Fibroblast of gingiva (primary cell): ENCODE results near the gene SCFD2.
"Not testable (repeated sequence)": the region's sequence is repeated elsewhere in the genome, so short reads cannot be mapped to it uniquely, and the experiment has no call there.

Experiments used
- DNase-seq: peaks from one replicate; pipeline ENCODE4 v3.0.0-alpha.2; 2011; ENCODE audit warnings: low read depth

The SCFD2 gene

DNA sequence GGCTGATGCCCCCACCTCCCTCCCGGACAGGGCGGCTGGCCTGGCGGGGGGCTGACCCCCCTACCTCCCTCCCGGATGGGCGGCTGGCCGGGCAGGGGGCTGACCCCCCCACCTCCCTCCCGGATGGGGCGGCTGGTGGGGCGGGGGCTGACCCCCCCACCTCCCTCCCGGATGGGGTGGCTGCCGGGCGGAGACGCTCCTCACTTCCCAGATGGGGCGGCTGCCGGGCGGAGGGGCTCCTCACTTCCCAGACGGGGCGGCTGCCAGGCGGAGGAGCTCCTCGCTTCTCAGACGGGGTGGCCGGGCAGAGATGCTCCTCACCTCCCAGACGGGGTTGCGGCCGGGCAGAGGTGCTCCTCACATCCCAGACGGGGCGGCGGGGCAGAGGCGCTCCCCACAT is 127.5 kb downstream of the SCFD2 start:
- DNase-seq, result not testable (repeated sequence)

DNA sequence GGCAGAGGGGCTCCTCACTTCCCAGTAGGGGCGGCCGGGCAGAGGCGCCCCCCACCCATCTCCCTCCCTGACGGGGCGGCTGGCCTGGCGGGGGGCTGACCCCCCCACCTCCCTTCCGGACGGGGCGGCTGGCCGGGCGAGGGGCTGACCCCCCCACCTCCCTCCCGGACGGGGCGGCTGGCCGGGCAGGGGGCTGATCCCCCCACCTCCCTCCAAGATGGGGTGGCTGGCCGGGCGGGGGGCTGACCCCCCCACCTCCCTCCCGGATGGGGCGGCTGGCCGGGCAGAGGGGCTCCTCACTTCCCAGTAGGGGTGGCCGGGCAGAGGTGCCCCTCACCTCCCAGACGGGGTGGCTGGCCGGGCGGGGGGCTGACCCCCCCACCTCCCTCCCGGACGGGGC is 128.1 kb downstream of the SCFD2 start:
- DNase-seq, result not testable (repeated sequence)

DNA sequence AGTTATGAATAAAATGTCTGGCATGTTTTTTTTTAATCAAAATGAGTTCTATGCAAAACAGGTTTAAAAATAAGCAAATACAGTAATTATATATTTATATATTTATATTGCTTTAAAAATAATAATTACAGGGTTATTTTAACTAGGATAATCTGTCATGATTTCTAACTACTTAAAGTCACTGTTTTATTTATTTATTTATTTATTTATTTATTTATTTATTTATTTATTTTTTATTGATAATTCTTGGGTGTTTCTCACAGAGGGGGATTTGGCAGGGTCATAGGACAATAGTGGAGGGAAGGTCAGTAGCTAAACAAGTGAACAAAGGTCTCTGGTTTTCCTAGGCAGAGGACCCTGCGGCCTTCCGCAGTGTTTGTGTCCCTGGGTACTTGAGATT is 129.2 kb downstream of the SCFD2 start:
- DNase-seq, result not testable (repeated sequence)

DNA sequence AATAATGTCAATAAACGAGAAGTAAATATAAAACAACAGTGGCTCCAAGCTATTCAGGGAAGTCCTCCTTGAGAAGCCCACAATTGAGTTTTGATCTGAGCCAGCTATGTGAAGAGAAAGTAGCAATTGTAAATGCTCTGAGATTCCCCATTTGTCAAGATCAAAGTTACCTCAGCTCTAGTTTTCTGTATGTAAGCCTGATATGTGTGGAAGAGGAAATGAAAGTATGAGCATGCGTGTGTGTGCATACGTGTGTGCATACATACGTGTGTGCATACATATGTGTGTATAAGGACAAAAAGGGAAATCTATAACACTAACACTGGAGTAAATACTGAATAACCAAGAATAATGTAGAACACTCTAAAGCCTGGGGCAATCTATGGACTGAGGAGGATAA is 130.3 kb downstream of the SCFD2 start:
- no peak for DNase-seq

DNA sequence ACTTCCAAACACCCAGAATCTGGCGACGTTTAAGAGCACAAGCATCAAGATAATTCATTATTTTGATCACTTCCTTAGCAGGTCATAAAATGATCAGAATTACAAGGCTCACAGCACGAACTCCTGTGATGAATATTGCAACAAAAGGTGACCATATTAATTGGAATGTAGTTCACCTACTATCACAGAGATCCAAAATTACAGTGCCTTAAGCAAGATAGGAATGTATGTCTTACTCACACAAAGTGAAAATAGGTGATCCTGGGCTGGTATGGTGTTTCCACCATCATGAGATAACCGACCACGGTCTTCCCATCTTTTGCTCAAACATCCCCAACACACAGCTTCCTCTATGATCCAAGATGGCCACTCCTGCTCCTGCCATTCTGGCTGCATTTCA is 131.2 kb downstream of the SCFD2 start:
- DNase-seq, result no peak

DNA sequence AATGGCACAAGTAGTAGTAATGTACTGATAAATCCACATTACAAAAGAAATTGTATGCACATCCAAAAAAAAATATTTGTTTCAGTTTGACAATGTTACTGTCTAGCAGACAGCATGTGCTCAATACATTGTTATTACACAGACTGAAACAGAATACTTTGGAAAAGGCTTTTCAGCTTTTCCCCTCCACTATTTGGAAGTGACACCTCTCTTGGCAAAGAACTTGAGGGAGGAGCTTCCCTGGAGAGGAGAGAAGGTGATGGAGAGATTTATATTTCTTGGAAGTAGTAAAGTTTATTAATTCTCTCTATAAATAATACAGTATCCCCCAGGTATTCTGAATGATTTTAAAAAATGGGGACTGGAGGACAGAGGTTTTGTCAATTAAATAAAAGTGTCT is 131.8 kb downstream of the SCFD2 start:
- DNase-seq, result no peak

DNA sequence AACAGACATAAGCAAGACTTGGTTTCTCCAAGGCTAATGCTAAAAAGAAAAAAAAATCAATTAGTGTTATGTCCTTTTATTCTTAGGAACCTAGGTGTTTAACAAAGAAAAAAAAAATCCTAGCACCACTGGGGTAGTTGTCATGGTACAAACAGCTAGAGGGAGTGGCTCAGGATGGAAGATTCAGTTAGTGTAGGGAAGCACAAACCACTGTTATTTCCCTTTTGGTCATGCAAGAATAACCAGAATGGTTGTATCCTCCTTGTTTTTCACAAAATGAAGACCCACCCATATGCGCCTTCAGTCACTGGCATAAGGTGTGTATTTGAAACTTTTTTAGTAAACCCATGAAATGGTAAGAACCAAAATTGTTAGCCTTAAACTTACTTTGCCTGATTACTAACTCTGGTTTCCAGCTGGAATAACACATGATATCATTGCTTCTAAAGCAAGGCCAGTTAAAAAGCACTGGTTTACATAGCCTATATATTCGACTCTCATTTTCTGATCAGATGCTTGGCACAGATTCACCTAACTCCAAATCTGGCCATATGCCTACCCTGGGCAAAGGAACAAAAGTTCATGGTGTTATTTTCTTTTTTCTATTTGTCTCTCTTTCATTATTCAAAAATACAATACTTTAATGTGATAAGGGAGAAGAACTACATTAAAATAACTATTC is 132.6 kb downstream of the SCFD2 start:
- DNase-seq, result peak; percentile 16

DNA sequence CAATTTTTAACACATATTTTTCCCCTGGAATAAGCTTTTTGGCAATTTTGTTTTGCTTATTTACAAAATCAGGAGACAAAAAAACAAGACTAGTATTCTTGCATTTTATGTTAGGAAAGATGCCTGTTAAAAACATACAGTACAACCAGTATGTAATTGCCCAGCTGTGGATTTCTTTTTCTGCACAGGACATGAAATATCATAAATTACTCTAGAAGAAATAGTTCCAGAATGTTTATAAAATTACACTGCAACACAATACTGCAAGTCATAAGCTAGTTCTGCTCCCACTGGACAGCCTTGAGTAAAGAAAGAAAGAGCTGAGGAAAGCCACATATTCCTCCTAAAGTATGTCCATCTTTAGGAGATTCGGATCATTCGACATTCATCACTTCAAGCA is 133.5 kb downstream of the SCFD2 start:
- DNase-seq, result no peak

DNA sequence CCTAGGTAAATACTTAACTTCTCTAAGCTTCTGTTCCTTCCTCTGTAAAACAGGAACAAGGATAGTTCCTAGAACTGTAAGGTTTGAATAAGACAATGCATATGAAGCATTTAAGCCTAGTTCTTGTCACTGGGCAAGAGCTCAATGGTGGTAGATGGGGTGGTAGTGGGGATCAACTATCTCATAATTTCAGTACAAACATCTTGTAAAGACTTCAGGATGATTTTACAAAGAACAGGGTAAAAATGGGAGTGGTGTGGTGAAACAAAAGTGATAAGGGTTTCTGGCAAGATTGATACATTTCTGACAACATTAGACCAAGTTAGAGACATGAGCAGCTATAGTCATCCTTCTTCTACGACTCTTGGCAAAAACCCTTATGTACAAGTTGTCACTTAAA is 137.8 kb downstream of the SCFD2 start:
- DNase-seq, result no peak

DNA sequence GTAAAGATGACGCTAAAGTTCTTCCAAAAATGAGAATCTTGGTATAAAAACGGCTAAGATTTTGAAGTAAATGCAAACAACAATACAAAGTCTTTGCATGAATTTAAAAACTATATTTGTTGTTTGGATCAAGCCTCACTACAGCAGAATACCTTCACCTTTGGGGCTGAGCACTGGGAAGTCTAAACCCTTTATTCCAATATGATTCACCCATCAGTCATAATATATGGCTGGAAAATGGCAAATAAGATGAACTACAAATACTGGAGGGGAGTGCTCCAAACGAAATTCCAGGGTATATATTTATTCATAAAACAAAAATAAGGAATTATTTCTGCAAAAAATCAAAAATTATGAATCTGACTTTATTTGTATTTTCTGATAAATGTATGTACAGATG is 138.4 kb downstream of the SCFD2 start:
- DNase-seq, result no peak

DNA sequence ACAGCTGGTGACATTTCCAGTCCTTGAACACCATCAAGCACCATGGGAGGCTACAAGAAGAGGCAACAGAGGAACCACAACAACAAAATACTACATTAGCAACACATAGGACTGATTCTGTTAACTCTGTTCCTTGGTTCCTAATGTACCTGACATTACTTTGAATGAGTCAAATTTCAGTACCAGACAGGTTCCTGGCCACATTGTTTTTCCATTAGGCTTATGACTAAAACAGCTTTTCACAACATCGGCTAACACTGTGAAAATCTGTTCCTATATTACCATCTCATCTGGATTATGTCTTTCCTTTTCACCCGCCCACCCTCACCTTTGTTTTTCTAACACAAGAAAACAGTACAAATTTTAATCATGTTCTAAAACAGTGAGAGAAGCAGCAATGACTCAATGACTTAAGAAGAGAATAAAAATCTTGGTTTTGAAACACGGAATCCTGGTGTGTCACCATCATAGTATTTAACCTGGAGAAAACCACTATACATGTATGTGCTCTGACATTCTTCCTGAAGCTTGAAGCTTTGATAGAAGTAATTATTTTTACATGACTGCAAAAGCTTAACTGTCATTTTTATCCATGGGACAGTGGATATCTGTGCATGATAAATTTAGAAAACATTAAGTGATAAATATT is 143.9 kb downstream of the SCFD2 start:
- no peak for DNase-seq

DNA sequence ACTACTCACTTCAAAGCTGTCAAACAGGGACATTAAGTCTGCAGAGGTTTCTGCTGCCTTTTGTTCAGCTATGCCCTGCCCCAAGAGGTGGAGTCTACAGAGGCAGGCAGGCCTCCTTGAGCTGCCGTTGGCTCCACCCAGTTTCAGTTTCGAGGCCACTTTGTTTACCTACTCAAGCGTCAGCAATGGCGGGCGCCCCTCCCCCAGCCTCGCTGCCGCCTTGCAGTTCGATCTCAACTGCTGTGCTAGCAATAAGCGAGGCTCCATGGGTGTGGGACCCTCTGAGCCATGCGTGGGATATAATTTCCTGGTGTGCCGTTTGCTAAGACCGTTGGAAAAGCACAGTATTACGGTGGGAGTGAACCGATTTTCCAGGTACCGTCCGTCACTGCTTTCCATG is 146.7 kb downstream of the SCFD2 start:
- DNase-seq, result not testable (repeated sequence)

DNA sequence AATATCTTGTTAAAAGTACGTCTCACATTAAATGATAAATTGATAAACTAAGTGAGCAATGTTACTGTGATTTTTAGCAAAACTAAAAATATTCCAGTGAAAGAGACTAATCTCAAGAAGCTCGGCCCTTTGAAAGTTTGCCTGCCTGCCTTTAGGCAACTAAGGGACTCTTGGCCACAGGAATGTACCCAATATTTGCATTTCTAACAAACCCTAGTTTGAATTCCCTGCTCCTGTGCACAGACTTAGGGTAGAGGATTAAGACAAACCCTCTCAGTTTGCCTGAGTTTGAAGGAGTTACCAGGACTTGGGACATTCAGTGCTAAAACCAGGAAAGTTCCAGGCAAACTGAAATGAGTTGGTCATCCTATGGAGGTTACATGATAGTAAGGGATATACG is 157.1 kb downstream of the SCFD2 start:
- no peak for DNase-seq

DNA sequence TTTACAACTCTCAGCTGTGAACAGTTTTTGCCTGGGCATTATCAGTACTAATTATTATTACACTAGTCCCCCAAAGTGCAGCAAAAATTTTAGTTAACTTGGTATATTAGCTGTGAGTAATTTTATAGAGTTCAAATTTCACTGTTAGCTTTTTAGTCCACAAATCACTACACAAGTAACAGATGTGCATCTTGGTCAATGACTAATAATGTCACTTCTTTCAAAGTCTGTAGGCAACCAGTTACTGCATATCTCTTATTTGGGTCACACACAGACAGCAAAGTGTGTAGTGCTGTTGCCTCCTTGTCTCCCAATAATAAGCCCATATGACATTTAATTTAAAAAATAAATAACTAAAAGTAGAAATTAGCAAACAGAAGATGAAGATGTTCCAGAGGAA is 159.9 kb downstream of the SCFD2 start:
- peak; percentile 21 for DNase-seq

DNA sequence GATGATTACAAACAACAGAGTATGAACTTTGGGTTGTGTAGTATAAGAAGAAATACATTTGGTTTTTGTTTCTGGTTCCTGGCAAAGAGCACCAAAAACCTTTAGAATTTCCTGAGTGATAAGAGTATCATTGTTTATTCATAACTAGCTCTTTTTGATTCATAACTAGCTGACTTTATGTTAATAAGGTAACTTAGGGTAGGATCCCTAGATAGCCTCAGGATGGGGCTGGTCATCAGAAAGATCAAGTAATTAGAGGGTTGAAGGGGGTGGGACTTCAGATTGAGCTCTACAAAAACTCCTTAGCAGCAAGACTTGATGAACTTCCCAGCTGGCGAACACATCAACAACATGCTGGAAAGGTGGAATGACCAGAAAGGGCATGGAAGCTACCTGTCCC is 166.5 kb downstream of the SCFD2 start:
- no peak for DNase-seq

DNA sequence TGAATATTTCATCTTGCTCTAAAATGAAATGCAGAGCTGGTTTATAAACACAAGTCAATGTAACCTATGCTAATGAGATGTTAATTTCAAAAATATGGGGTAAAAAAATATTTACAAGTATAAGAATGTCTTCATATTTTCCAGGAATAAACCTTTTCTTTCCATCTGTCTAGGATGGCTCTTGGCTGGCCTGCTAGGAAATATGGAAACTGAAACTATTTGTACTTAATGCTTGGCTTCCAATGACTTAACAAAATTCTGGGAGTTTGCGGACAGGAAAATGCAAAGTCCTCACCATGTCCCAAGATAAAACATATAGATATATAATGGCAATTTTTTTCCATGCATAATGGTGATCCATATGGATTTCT is 168.1 kb downstream of the SCFD2 start:
- DNase-seq, result no peak

DNA sequence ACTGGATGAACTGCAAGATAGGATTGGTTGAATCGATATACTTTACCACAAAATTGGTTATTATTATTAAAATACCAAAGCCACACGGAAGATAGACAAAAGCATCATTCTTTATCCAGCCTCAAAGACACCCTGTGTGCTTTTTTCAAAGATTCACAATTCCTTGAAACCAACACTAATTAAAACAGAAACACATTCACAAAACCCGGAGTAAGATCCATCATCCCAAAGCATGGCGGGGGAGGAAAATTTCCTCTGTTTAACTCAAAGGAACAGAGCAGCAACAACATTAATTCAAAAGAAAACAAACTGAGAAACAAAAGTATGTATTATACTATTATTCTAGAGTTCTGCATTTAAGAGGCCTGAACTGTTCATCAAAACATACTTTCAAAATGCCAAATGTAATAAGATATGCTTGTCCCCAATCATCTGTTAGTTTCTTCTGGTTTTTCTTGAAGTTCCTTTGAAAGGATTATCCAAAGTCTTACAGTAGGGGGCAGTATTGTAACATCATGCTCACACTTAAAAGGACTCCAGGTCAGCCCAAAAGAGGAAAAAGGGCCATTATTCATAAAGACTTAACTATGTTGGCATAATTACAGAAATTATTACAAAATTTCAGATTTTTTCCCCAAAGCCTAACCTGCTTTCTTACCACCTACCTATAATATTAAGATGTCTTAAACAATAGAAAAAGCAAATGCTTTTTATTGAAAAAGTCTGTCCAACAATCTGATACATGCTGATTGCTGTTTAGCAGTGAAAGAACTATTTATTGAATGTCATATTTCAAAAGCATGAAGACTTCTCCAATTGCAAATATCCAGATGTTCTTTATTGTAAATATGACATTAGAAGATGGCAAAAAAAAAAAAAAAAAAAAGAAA is 168.7 kb downstream of the SCFD2 start:
- DNase-seq, result peak; percentile 97

DNA sequence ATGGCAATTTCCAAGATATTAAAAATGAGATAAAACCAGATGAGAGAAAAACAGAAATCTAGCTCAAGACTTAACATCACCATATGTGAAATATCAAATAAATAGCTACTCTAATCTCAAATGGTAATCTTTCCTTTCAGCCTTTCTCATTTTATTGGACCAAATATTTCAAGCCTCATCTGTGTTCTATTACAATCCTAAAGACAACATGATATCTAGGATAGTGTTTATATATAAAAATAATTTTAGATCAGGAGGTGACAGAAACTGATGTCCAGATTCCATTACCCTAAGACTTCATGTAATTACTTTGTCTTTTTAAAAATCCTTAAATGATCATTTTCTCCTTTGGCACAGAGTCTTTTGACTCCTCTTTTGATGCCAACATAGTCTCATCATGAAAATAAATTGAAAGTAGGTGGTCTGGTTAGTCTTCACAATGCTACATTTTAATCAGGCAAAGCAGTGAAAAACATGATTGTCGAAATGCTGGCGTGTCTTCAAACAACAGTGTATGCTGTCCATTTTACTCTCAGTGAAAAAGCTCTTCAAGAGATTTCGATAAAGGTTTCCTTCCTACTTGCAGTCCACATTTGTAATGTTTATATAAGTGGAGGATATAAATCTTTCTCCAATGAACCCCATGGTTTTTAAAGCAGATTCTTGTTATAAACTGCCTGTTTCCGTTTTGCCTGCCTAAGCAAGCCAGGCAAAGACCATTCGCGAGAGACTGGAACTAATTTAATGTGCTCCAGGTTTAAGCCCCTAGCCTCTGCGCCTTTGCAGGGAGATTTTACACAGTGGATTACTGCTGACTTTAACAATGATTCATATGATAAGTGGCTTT is 169.8 kb downstream of the SCFD2 start:
- DNase-seq, result no peak

DNA sequence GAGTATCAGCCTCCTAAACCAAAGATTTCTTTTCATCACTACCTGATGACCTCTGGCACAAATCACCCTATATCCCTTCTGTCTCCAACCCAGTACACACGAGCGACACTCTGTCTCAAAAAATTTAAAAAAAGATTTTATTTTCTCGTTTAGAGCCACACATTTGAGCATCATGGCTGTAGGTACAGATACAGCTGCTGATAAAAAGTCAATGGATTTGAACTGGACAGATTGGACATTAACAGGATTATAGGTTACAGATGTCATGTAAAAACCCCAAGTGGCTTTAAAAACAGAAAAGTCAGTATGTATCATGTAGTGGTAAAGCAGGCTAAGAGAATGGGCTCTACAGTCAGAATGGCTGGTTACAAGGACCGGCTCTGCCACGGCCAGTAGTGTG is 171.1 kb downstream of the SCFD2 start:
- no peak for DNase-seq

DNA sequence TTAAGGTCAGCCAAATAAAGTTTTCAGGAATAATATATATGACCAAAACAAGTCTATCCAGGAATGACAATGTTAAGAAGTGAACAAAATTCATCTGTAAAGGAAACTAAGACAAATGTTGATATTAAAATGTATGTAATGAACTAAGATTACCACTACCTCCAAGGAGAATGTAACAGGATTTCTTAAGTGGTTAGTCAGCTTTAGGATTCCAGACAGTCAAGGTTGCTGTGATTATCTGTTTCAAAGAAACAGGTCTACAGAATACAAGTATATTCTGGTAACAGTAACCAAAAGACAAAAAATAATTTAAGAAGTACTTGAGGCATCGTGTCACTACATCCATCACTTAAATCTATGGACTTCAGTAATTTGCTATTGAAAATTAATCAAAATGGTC is 172.8 kb downstream of the SCFD2 start:
- no peak for DNase-seq

DNA sequence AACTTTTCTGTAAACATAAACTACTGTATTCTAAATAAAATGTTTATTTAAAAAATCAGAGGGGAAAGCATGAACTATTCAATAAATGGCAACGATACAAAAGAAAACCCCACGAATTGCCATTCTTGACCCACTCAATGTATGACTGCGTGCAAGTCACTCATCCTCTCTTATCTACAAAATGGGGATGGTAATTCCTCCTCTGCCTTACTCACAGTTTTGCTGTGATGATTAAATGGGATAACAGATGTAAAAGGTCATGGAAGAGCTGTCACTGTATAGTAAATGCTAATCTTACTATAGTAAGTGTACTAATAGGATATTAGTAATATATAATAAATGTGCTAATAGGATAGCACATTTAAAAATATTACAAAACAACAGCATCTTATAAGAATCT is 173.4 kb downstream of the SCFD2 start:
- no peak for DNase-seq

DNA sequence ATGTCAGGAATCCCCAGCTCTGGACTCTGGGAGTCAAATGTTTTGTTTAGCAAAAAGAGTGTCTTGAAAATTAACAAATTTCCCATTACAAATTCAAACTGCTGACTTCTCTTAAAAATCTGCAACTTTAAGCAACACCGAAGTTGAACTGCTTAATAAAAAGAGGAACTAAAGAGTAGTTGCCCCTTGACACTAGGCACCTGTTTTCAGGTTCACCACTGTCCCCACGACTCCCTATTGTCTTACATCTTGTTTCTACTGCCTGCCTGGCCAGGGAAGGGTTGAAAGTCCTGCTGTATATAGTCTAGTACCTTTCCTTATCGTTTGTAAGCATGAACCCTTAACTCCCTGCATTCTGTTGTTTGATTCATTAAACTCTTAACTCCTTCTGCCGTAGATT is 173.9 kb downstream of the SCFD2 start:
- DNase-seq, result no peak
